Calu3 (cell line): Measurements from ENCODE around the gene DOCK9. TPM values are rescaled to one million over a fixed set of nuclear protein-coding genes. Genes with fewer than 3 reads are reported as not detected.

Source experiments
- BruUV-seq: library from RNA; stranded (reverse); fragments of 400-500 nt; replicated peaks from 2 replicates; lab custom pipeline; 2021; lab: Mats Ljungman, UMichigan
- CTCF ChIA-PET: fragments of 300-600 bp; sonication (Branson Sonifier 250); formaldehyde crosslinking; loops from one replicate; lab custom pipeline; 2022; ENCODE audit warnings: antibody characterized with exemption; lab: Charles Lee
- DNase-seq: peaks from one replicate; pipeline ENCODE4 v3.0.0; 2022
- H3K27ac Mint-ChIP-seq: one replicate; pipeline ENCODE4 v1.8.0; 2022; ENCODE audit warnings: mixed read lengths; ENCODE audit not compliant: unreplicated experiment
- H3K27me3 Mint-ChIP-seq: one replicate; pipeline ENCODE4 v1.8.0; 2022; ENCODE audit warnings: mixed read lengths; ENCODE audit not compliant: unreplicated experiment
- H3K36me3 Mint-ChIP-seq: one replicate; pipeline ENCODE4 v1.8.0; 2022; ENCODE audit warnings: mild to moderate bottlenecking, moderate library complexity, mixed read lengths; ENCODE audit not compliant: insufficient read depth, unreplicated experiment
- H3K4me1 Mint-ChIP-seq: one replicate; pipeline ENCODE4 v1.8.0; 2022; ENCODE audit warnings: mild to moderate bottlenecking, low read depth, mixed read lengths; ENCODE audit not compliant: unreplicated experiment
- H3K4me3 Mint-ChIP-seq: one replicate; pipeline ENCODE4 v1.8.0; 2022; ENCODE audit warnings: mild to moderate bottlenecking, low read depth, moderate library complexity, mixed read lengths; ENCODE audit not compliant: unreplicated experiment
- H3K9me3 Mint-ChIP-seq: one replicate; pipeline ENCODE4 v1.8.0; 2022; ENCODE audit warnings: low read depth, mixed read lengths; ENCODE audit not compliant: unreplicated experiment
- intact Hi-C: fragments of 100-400 bp; cut with micrococcal nuclease; formaldehyde crosslinking; loops from one replicate; pipeline ENCODE4 v1.10.0; 2022; ENCODE audit not compliant: unreplicated experiment
- total RNA-seq: library from RNA; stranded (reverse); gene quantifications from 2 replicates; pipeline ENCODE4 v1.2.3, GENCODE V29; 2022
- TF ChIP-seq, protein P1 (sequence below): fragments of 200-600 bp; IDR thresholded peaks from one replicate; pipeline ENCODE4 v1.8.0; 2022; ENCODE audit warnings: antibody characterized with exemption; ENCODE audit not compliant: unreplicated experiment

Gene DOCK9
- total RNA-seq, 1 experiment from 2014 or later: 26.2 TPM

DNA sequence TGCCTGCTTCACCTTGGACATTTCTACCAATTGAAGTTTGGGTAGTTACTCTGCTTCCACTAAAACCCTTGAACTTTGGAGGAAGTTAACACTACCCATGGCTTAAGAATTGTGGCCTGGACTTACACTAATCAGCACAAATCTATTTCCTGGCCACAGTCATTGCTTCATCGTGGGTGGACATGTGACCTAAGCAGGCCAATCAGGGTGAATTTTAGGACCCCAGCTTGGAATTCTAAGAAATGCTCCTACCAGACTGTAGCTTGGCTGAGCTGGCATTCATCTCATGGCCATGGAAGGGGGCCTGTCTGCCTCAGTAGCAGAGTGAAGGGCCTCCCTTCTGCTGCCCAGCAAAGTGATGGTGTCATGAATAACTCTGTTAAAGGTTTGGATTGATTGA, 167.1 kb downstream of the DOCK9 start:
- H3K9me3 Mint-ChIP-seq: no peaks in the 10 kb centered on the region

DNA sequence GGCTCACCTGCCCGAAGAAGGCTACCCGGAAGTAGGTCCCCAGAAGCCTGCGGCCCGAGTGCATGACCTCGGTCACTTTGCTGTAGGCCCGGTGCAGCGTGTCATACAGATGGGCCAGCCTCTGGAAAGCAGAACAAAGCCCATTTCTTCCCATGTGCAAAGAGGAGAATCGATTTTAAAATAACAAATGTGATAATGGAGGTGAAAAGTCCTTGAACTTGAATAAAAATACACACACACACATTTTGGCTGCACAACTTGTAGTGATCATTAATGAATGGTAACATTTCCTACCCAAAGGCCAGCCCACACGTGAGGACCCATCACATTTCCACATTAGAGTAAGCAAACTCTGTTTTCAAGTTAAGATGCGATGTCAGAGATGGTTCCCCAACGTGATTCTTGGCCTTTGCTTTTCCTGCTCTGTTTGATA, 168.5 kb downstream of the DOCK9 start:
- no peak for DNase-seq
- H3K4me1 Mint-ChIP-seq: no peaks in the 10 kb centered on the region
- H3K4me3 Mint-ChIP-seq: no peak overlapping the region
- intact Hi-C loops: no loop called here
- no peak overlapping the region for H3K27ac Mint-ChIP-seq
- peaks cover 7% of the 10 kb centered on the region for H3K36me3 Mint-ChIP-seq
- no peaks in the 10 kb centered on the region for H3K9me3 Mint-ChIP-seq
- TF ChIP-seq, protein P1, sequence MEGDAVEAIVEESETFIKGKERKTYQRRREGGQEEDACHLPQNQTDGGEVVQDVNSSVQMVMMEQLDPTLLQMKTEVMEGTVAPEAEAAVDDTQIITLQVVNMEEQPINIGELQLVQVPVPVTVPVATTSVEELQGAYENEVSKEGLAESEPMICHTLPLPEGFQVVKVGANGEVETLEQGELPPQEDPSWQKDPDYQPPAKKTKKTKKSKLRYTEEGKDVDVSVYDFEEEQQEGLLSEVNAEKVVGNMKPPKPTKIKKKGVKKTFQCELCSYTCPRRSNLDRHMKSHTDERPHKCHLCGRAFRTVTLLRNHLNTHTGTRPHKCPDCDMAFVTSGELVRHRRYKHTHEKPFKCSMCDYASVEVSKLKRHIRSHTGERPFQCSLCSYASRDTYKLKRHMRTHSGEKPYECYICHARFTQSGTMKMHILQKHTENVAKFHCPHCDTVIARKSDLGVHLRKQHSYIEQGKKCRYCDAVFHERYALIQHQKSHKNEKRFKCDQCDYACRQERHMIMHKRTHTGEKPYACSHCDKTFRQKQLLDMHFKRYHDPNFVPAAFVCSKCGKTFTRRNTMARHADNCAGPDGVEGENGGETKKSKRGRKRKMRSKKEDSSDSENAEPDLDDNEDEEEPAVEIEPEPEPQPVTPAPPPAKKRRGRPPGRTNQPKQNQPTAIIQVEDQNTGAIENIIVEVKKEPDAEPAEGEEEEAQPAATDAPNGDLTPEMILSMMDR: no peak
- no peaks in the 10 kb centered on the region for H3K27me3 Mint-ChIP-seq
- CTCF ChIA-PET: no interaction called here
- BruUV-seq: no TSS peak

More for the DNA sequence above, 167.1 kb downstream of the DOCK9 start:
- no TSS peak for BruUV-seq
- H3K36me3 Mint-ChIP-seq: peaks cover 7% of the 10 kb centered on the region
- no peak for DNase-seq
- TF ChIP-seq, protein P1: no peak
- H3K4me1 Mint-ChIP-seq: no peaks in the 10 kb centered on the region
- no peaks in the 10 kb centered on the region for H3K27me3 Mint-ChIP-seq
- H3K4me3 Mint-ChIP-seq: no peak overlapping the region
- intact Hi-C loops: no loop called here
- no peak overlapping the region for H3K27ac Mint-ChIP-seq
- CTCF ChIA-PET: no interaction called here

DNA sequence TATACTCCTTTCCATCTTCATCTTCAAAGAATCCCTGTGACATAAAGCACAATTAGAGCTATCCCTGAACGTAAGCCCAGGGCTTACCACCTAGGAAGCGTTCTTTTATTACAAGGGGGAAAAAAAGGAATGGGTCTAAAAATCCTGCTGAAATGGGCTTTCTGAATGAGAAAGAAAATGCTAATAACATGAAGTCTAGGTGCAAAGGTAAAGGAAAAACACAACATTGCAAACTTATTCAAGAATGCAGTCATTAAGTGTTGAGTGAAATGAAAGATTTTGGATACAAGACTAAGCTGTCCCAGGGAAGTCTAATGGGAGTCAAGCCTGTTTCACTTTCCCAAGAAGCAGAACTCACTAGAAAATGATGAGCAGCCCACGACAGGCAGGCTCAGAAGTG, 170.1 kb downstream of the DOCK9 start:
- TF ChIP-seq, protein P1: no peak
- Mint-ChIP-seq H3K4me3 (no peak overlapping the region), H3K27ac (no peak overlapping the region), H3K36me3 (peaks cover 7% of the 10 kb centered on the region), H3K9me3 (no peaks in the 10 kb centered on the region), H3K27me3 (no peaks in the 10 kb centered on the region), H3K4me1 (no peaks in the 10 kb centered on the region)
- DNase-seq: no peak
- intact Hi-C loops: no loop called here
- BruUV-seq: no TSS peak
- CTCF ChIA-PET: no interaction called here

DNA sequence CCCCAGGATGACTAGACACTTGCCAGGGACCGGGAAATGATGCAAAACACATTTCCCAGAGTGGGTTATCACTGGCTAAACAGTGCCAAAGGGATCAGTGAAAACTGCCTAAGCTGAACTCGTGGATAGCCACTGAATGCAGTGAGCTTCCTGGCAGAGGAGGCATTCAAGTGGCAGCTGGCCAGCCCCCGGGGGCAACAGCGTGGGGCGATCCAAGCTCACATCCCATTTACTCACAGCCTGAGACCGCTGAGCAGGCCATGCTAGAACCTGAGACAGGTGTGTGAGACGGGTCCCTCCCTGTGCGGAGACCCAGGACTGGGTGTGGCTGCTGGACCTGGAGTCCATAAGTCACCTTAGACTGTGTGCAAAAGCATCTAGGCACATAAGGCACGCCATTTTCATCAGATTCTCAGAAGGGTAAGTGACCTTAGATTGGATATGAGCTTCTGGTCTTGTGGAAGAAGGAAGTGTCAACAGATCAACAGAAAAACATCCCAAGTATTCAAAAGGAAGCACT, 173.5 kb downstream of the DOCK9 start:
- Mint-ChIP-seq H3K4me1 (no peaks in the 10 kb centered on the region), H3K4me3 (no peak overlapping the region), H3K27me3 (no peaks in the 10 kb centered on the region), H3K36me3 (no peaks in the 10 kb centered on the region), H3K9me3 (no peaks in the 10 kb centered on the region), H3K27ac (no peak overlapping the region)
- no TSS peak for BruUV-seq
- intact Hi-C loops: no loop called here
- CTCF ChIA-PET: no interaction called here
- TF ChIP-seq, protein P1: no peak
- no peak for DNase-seq
